GM23248 (cell line): ENCODE results near the gene PRDM10. TPM values are rescaled to one million over a fixed set of nuclear protein-coding genes. Genes with fewer than 3 reads are reported as not detected.

ENCODE experiments used
- DNase-seq: peaks from one replicate; pipeline ENCODE4 v3.0.0-alpha.2; 2015
- H2AFZ ChIP-seq: fragments of 200-600 bp; sonication (generic); 2 replicates; pipeline ENCODE4 v1.6.1; 2016; ENCODE audit warnings: antibody characterized with exemption
- H3F3A ChIP-seq: fragments of 200-600 bp; sonication (generic); 2 replicates; pipeline ENCODE4 v1.6.1; 2016; ENCODE audit warnings: mild to moderate bottlenecking, antibody characterized with exemption, mixed run types; ENCODE audit not compliant: insufficient read depth
- H3K27ac ChIP-seq: fragments of 200-600 bp; sonication (generic); 2 replicates; pipeline ENCODE4 v1.5.1; 2016; ENCODE audit warnings: mild to moderate bottlenecking
- H3K27me3 ChIP-seq: fragments of 200-600 bp; sonication (generic); replicated peaks from 2 replicates; pipeline ENCODE4 v1.6.1; 2016; ENCODE audit warnings: mild to moderate bottlenecking; ENCODE audit not compliant: insufficient read depth
- H3K36me3 ChIP-seq: fragments of 200-600 bp; sonication (generic); 2 replicates; pipeline ENCODE4 v1.6.1; 2016; ENCODE audit warnings: low read depth, mild to moderate bottlenecking
- H3K4me1 ChIP-seq: fragments of 200-600 bp; sonication (generic); 2 replicates; pipeline ENCODE4 v1.6.1; 2016; ENCODE audit warnings: mild to moderate bottlenecking; ENCODE audit not compliant: insufficient read depth
- H3K4me2 ChIP-seq: fragments of 200-600 bp; sonication (generic); one replicate; pipeline ENCODE4 v1.6.1; 2016; ENCODE audit warnings: mild to moderate bottlenecking; ENCODE audit not compliant: unreplicated experiment
- H3K4me3 ChIP-seq: fragments of 200-600 bp; sonication (generic); 2 replicates; pipeline ENCODE4 v1.5.1; 2016; ENCODE audit warnings: mild to moderate bottlenecking
- H3K79me2 ChIP-seq: fragments of 200-600 bp; sonication (generic); 2 replicates; pipeline ENCODE4 v1.6.1; 2016; ENCODE audit warnings: mild to moderate bottlenecking; ENCODE audit not compliant: insufficient read depth
- H3K9ac ChIP-seq: fragments of 200-600 bp; sonication (generic); 2 replicates; pipeline ENCODE4 v1.6.1; 2016; ENCODE audit warnings: mild to moderate bottlenecking
- H3K9me2 ChIP-seq: fragments of 200-600 bp; sonication (generic); 2 replicates; pipeline ENCODE4 v1.6.1; 2016; ENCODE audit warnings: mixed run types, mild to moderate bottlenecking, moderate library complexity; ENCODE audit not compliant: insufficient read depth
- H3K9me3 ChIP-seq: fragments of 200-600 bp; sonication (generic); one replicate; pipeline ENCODE4 v1.6.1; 2017; ENCODE audit warnings: low read depth
- H4K20me1 ChIP-seq: fragments of 200-600 bp; sonication (generic); 2 replicates; pipeline ENCODE4 v1.6.0; 2016; ENCODE audit not compliant: insufficient read depth
- EZH2 ChIP-seq: fragments of 200-600 bp; sonication (generic); IDR thresholded peaks from 2 replicates; pipeline ENCODE4 v1.6.1; 2018; ENCODE audit warnings: antibody characterized with exemption, mild to moderate bottlenecking; ENCODE audit not compliant: insufficient read depth, poor library complexity, severe bottlenecking
- EZH2phosphoT487 ChIP-seq: fragments of 200-600 bp; sonication (generic); IDR thresholded peaks from 2 replicates; pipeline ENCODE4 v1.6.1; 2018; ENCODE audit warnings: antibody characterized with exemption, moderate library complexity, mild to moderate bottlenecking, low read depth; ENCODE audit not compliant: insufficient read depth
- WGBS, 2 experiments: methylation state at CpG; one replicate each; pipeline ENCODE4 v1.1.6; 2015 to 2017; ENCODE audit warnings: low lambda C conversion rate in 2 of 2, low coverage in 1 of 2; ENCODE audit errors: missing lambda C conversion rate in 2 of 2; 5-methylcytosine and 5-hydroxymethylcytosine counted together
- in situ Hi-C: fragments of 300-500 bp; cut with MboI; formaldehyde crosslinking; loops from 2 replicates; pipeline ENCODE4 v1.15.0; 2020
- polyA plus RNA-seq: library from polyadenylated mRNA; unstranded; fragments of >200 nt; fragmentation: Nextera tagmentation; extraction: Ambion mirVana; gene quantifications from 2 replicates; pipeline ENCODE4 v1.2.1, GENCODE V29; 2016
- total RNA-seq: library from RNA; depleted of rRNA; stranded (reverse); fragments of >200 nt; shearing (Covaris generic); gene quantifications from 2 replicates; pipeline ENCODE4 v1.2.3, GENCODE V29; 2014

The PRDM10 gene
- total and polyA plus RNA-seq, 2 experiments from 2014 or later, result 2.9 to 4.6 TPM

DNA sequence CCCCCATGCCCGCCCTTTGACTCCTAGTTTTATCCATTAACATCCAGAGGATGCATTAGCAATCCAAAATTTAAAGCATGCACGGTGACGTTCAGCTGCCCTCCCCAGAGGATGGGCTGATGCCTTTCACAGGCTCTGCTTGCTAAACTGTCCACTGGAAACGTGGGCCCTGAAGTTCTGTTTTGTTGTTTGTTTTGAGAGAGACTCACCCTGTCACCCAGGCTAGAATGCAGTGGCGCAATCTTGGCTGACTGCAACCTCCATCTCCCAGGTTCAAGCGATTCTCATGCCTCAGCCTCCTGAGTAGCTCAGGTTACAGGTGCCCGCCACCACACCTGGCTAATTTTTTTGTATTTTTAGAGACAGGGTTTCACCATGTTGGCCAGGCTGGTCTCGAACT lies 146.6 kb downstream of the PRDM10 start:
- WGBS, 2 experiments, result 84 to 86% methylated on average over 8 of the region's 8 CpGs
- no peaks in the 10 kb centered on the region for H3K9me2 ChIP-seq

GRCh38 chr11:129855086-129855485 lies 147.5 kb downstream of the PRDM10 start:
- 80 to 86% methylated on average over 11 of the region's 11 CpGs for WGBS, 2 experiments
- H3K79me2 ChIP-seq, result no peaks in the 10 kb centered on the region

More for the DNA sequence above, 146.6 kb downstream of the PRDM10 start:
- Histone ChIP-seq H4K20me1 (no peaks in the 10 kb centered on the region), H3K36me3 (0 out of 2 replicates have a peak, but pooled peaks cover 5% of the 10 kb centered on the region), H2AFZ (no peak overlapping the region), H3K9ac (no peak overlapping the region), H3F3A (no peaks in the 10 kb centered on the region), H3K4me1 (no peaks in the 10 kb centered on the region), H3K79me2 (no peaks in the 10 kb centered on the region), H3K27me3 (peaks cover 34% of the 10 kb centered on the region), H3K27ac (no peak overlapping the region), H3K4me3 (no peak overlapping the region), H3K9me3 (no peaks in the 10 kb centered on the region), H3K4me2 (no peak overlapping the region)
- no peak for DNase-seq
- in situ Hi-C loops, result no loop called here
- TF ChIP-seq EZH2phosphoT487 (no peak), EZH2 (no peak)

GRCh38 chr11:129854232-129854805 lies 148.3 kb downstream of the PRDM10 start:
- no peaks in the 10 kb centered on the region for H4K20me1 ChIP-seq
- no peaks in the 10 kb centered on the region for H3K9me3 ChIP-seq
- 75 to 80% methylated on average over 7 of the region's 7 CpGs for WGBS, 2 experiments
- H3K27me3 ChIP-seq, result peaks cover 51% of the 10 kb centered on the region
- no peaks in the 10 kb centered on the region for H3K4me1 ChIP-seq
- H3K79me2 ChIP-seq, result no peaks in the 10 kb centered on the region
- H3K27ac ChIP-seq, result no peak overlapping the region
- no peaks in the 10 kb centered on the region for H3K36me3 ChIP-seq
- no peak overlapping the region for H3K4me2 ChIP-seq
- no peak for TF ChIP-seq EZH2phosphoT487
- no peak for TF ChIP-seq EZH2
- no peak overlapping the region for H2AFZ ChIP-seq
- no peak overlapping the region for H3K4me3 ChIP-seq
- in situ Hi-C loops, result no loop called here
- no peaks in the 10 kb centered on the region for H3K9me2 ChIP-seq
- DNase-seq, result peak; percentile 22
- no peak overlapping the region for H3K9ac ChIP-seq
- no peaks in the 10 kb centered on the region for H3F3A ChIP-seq

More at GRCh38 chr11:129855086-129855485, 147.5 kb downstream of the PRDM10 start:
- no peak for DNase-seq
- Histone ChIP-seq H2AFZ (no peak overlapping the region), H3K4me1 (no peaks in the 10 kb centered on the region), H4K20me1 (no peaks in the 10 kb centered on the region), H3K9me2 (no peaks in the 10 kb centered on the region), H3K4me2 (no peak overlapping the region), H3K4me3 (no peak overlapping the region), H3K36me3 (0 out of 2 replicates have a peak, but pooled peaks cover 4% of the 10 kb centered on the region), H3F3A (no peaks in the 10 kb centered on the region), H3K27ac (no peak overlapping the region), H3K9ac (no peak overlapping the region), H3K27me3 (peaks cover 43% of the 10 kb centered on the region), H3K9me3 (no peaks in the 10 kb centered on the region)
- in situ Hi-C loops, result no loop called here
- no peak for TF ChIP-seq EZH2phosphoT487
- no peak for TF ChIP-seq EZH2

GRCh38 chr11:129853518-129854231 lies 149.0 kb downstream of the PRDM10 start:
- no peak overlapping the region for H3K4me2 ChIP-seq
- DNase-seq, result peak; percentile 9
- H3K27ac ChIP-seq, result no peak overlapping the region
- H3K79me2 ChIP-seq, result no peaks in the 10 kb centered on the region
- H2AFZ ChIP-seq, result no peak overlapping the region
- H3K27me3 ChIP-seq, result peaks cover 58% of the 10 kb centered on the region
- in situ Hi-C loops, result no loop called here
- 40 to 46% methylated on average over 10 of the region's 10 CpGs for WGBS, 2 experiments
- no peaks in the 10 kb centered on the region for H3F3A ChIP-seq
- no peaks in the 10 kb centered on the region for H3K9me3 ChIP-seq
- TF ChIP-seq EZH2 (no peak), EZH2phosphoT487 (no peak)
- no peaks in the 10 kb centered on the region for H4K20me1 ChIP-seq
- H3K4me3 ChIP-seq, result no peak overlapping the region
- H3K9ac ChIP-seq, result no peak overlapping the region
- H3K4me1 ChIP-seq, result no peaks in the 10 kb centered on the region
- no peaks in the 10 kb centered on the region for H3K9me2 ChIP-seq
- no peaks in the 10 kb centered on the region for H3K36me3 ChIP-seq
